Peyer's patch (tissue), 4 donors: ENCODE results near the gene PKN3. TPM values are rescaled to one million over a fixed set of nuclear protein-coding genes. Genes with fewer than 3 reads are reported as not detected.

Source experiments
- DNase-seq, 3 donors: peaks; one replicate each; pipeline ENCODE4 v3.0.0-alpha.2; 2017 to 2019
- H3K27ac ChIP-seq, 4 donors: fragments of 200-600 bp; sonication (generic); one replicate each; pipeline ENCODE4 v1.5.1; 2016 to 2019
- H3K27me3 ChIP-seq, 2 donors: fragments of 200-600 bp; sonication (generic); one replicate each; pipeline ENCODE4 v1.5.1; 2019
- H3K36me3 ChIP-seq, 3 donors: fragments of 200-600 bp; sonication (generic); one replicate each; pipeline ENCODE4 v1.5.1; 2016 to 2019
- H3K4me1 ChIP-seq, 4 donors: fragments of 200-600 bp; sonication (generic); one replicate each; pipeline ENCODE4 v1.5.1; 2016 to 2019
- H3K4me3 ChIP-seq, 4 donors: fragments of 200-600 bp; sonication (generic); 1 replicate in 3 of 4; 2 replicates in 1 of 4; pipeline ENCODE4 v1.5.1; 2016 to 2019; ENCODE audit warnings: mild to moderate bottlenecking in 1 of 4
- H3K9me3 ChIP-seq, 4 donors: fragments of 200-600 bp; sonication (generic); one replicate each; pipeline ENCODE4 v1.5.1; 2016 to 2019; ENCODE audit warnings: mild to moderate bottlenecking in 1 of 4
- CTCF ChIP-seq, 6 experiments: fragments of 450-650 bp in 4 of 6; fragments of 200-600 bp in 2 of 6; sonication (generic) in 1 of 6; IDR thresholded peaks; one replicate each; pipeline ENCODE4 v1.5.1; 2017 to 2019; ENCODE audit warnings: antibody characterized with exemption in 6 of 6, mild to moderate bottlenecking in 3 of 6, moderate library complexity in 1 of 6
- POLR2A ChIP-seq, 2 donors: fragments of 450-650 bp; IDR thresholded peaks; one replicate each; pipeline ENCODE4 v1.5.1; 2017; ENCODE audit warnings: antibody characterized with exemption in 2 of 2, mild to moderate bottlenecking in 2 of 2, moderate library complexity in 2 of 2
- total RNA-seq, 4 donors: library from RNA; depleted of rRNA; stranded (reverse); fragments of >200 nt; gene quantifications; one replicate each; pipeline ENCODE4 v1.1.0, GENCODE V29; 2016

PKN3 gene
- total RNA-seq, 4 donors from 2014 or later: 5.6 to 15.7 (median 9.3) TPM

- Histone ChIP-seq H3K27ac (no peak overlapping the region), H3K4me1 (peaks cover 0 to 16% (median 4%) of the 10 kb centered on the region in 4 donors), H3K4me3 (no peak overlapping the region), H3K9me3 (no peaks in the 10 kb centered on the region), H3K36me3 (peaks cover 0 to 5% (median 0%) of the 10 kb centered on the region in 3 donors), H3K27me3 (no peaks in the 10 kb centered on the region)
- TF ChIP-seq CTCF (IDR thresholded peaks at IDR 0.05): no peak
- DNase-seq: no peak
These were observed 19.2 kb downstream of the PKN3 start for GRCh38 chr9:128721487-128722010.

- TF ChIP-seq CTCF (IDR thresholded peaks at IDR 0.05) (no peak), POLR2A (IDR thresholded peaks at IDR 0.05) (no peak)
- DNase-seq: peak in 1 of 3 donors; percentile 48
- H3K27me3 ChIP-seq: no peaks in the 10 kb centered on the region
- H3K27ac ChIP-seq: peak overlapping the region in 3 of 4 donors; percentile 81 to 85 (median 83)
- H3K4me1 ChIP-seq: peaks cover 0 to 16% (median 4%) of the 10 kb centered on the region in 4 donors
- peak overlapping the region; percentile 70 to 77 (median 76) for H3K4me3 ChIP-seq
- no peaks in the 10 kb centered on the region for H3K9me3 ChIP-seq
- H3K36me3 ChIP-seq: peaks cover 0 to 5% (median 0%) of the 10 kb centered on the region in 3 donors
These were observed 20.4 kb downstream of the PKN3 start for GRCh38 chr9:128722380-128723351.

- Histone ChIP-seq H3K27me3 (no peaks in the 10 kb centered on the region), H3K4me1 (peaks cover 0 to 16% (median 4%) of the 10 kb centered on the region in 4 donors), H3K9me3 (no peaks in the 10 kb centered on the region), H3K4me3 (peak overlapping the region; percentile 70 to 77 (median 76)), H3K36me3 (peaks cover 0 to 5% (median 0%) of the 10 kb centered on the region in 3 donors), H3K27ac (peak overlapping the region; percentile 77 to 85 (median 82))
- peak in 1 of 3 donors; percentile 48 for DNase-seq
- TF ChIP-seq POLR2A (IDR thresholded peaks at IDR 0.05) (no peak), CTCF (IDR thresholded peaks at IDR 0.05) (no peak)
These were observed 21.1 kb downstream of the PKN3 start for GRCh38 chr9:128723352-128723865.

GRCh38 chr9:128723866-128724743, 21.8 kb downstream of the PKN3 start, which contains the start of gene ZDHHC12:
Gene ZDHHC12, minus strand, starts transcription at chr9:128724127. Its CDS starts 34 bp downstream, at chr9:128724093.
- no peaks in the 10 kb centered on the region for H3K27me3 ChIP-seq
- peaks cover 0 to 5% (median 0%) of the 10 kb centered on the region in 3 donors for H3K36me3 ChIP-seq
- H3K4me3 ChIP-seq: peak within 1 kb of the TSS; percentile 70 to 77 (median 76)
- peak; percentile 99 to 100 (median 100) for DNase-seq
- no peak for TF ChIP-seq CTCF (IDR thresholded peaks at IDR 0.05)
- TF ChIP-seq POLR2A (IDR thresholded peaks at IDR 0.05): peak; percentile 94 to 96
- H3K4me1 ChIP-seq: peaks cover 0 to 16% (median 4%) of the 10 kb centered on the region in 4 donors
- no peaks in the 10 kb centered on the region for H3K9me3 ChIP-seq
- peak within 1 kb of the TSS; percentile 77 to 85 (median 82) for H3K27ac ChIP-seq
